ENCODE results near the gene HIP1. TPM values are rescaled to one million over a fixed set of nuclear protein-coding genes. Genes with fewer than 3 reads are reported as not detected.

The HIP1 gene
- total RNA-seq: 5.8 and 7.2 TPM in 2 replicates

GRCh38 chr7:75738604-75738974, at the start of gene HIP1:
Gene HIP1, minus strand, starts transcription at chr7:75738941. Its CDS starts 21 bp downstream, at chr7:75738920.

GRCh38 chr7:75772081-75773077, 33.6 kb upstream of the HIP1 start, which contains the start of gene CCL26:
Gene CCL26, minus strand, starts transcription at chr7:75772211. Its CDS starts 35 bp downstream, at chr7:75772176.

DNA sequence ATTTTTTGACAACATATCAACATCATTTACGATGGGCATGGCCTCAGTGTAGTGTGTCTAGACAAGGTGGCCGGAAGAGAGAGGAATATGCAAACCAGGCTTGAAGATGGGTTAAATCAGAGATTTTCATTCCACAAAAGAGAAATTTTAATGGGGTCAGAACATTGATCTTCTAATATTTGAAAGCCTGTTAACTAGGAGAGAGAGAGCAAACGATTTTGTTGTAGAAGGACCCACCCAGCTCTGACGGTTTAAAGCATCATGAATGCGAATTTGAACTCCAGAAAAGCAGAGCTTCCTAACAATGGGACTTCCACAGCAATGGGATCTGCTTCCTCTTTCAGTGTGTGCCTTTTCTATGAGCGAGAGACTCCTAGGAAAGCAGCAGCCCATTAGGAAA, 246.7 kb downstream of the HIP1 start, which contains the start of gene SPDYE5:
Gene SPDYE5 (plus strand): TSS at position 301 of the 400 bp plus-strand sequence. CDS start 1,728 bp downstream, outside the sequence.

GRCh38 chr7:75485979-75486643, 252.6 kb downstream of the HIP1 start, which contains the start of gene POM121C:
Gene POM121C, minus strand, starts transcription at chr7:75486299. Its CDS starts 44,803 bp downstream, at chr7:75441496.

Other genes starting within 250 kb of the HIP1 start
- not detected in 2 replicates for gene SPDYE5, start 246.6 kb downstream of the HIP1 start, total RNA-seq
- 0.14 and 0.34 TPM in 2 replicates for gene CCL26, start 33.3 kb upstream of the HIP1 start, total RNA-seq
- gene CCL24, start 74.9 kb upstream of the HIP1 start, total RNA-seq: 0.43 TPM in 1 of 2 replicates, not detected in the other
- 12.0 and 34.7 TPM in 2 replicates for gene RHBDD2, start 140.1 kb upstream of the HIP1 start, total RNA-seq
- 75.9 and 185 TPM in 2 replicates for gene POR, start 176.2 kb upstream of the HIP1 start, total RNA-seq

Measured in nasal cavity respiratory epithelium epithelial cell of viscerocranial mucosa (primary cell).